GM12891 (cell line): ENCODE results near the gene PRR36.

Source experiments
- POLR2A ChIP-seq: IDR thresholded peaks from 2 replicates; pipeline ENCODE4 v1.6.1; 2011; ENCODE audit warnings: low read depth, low read length, control low read depth
- TAF1 ChIP-seq: IDR thresholded peaks from 2 replicates; pipeline ENCODE4 v1.6.1; 2011; ENCODE audit warnings: low read depth, low read length, control low read depth

- TF ChIP-seq POLR2A (no peak), TAF1 (no peak)
These were observed 3.2 kb upstream of the PRR36 start for GRCh38 chr19:7877249-7877836.
